ENCODE data around the gene SPSB4. TPM values are rescaled to one million over a fixed set of nuclear protein-coding genes. Genes with fewer than 3 reads are reported as not detected.

The SPSB4 gene
- total and polyA plus RNA-seq, 2 of the 13 experiments (the other 11 are each of a cell fraction or from before 2014, with no cell fraction given) = not detected

GRCh38 chr3:141102372-141102771, 51.2 kb downstream of the SPSB4 start:
- Histone ChIP-seq H3K4me3 (replicated peaks in 1 of 3; ENCODE audit: insufficient read depth in 1 of 3, low read depth in 2 of 3, low read length in 3 of 3) (no peak overlapping the region), H2AFZ (ENCODE audit: low read length) (no peak overlapping the region), H3K27me3 (ENCODE audit: control insufficient read depth in 1 of 2, insufficient read depth in 2 of 2, low read length in 2 of 2) (no peaks in the 10 kb centered on the region), H3K79me2 (ENCODE audit: insufficient read depth, low read length) (no peaks in the 10 kb centered on the region), H3K4me1 (ENCODE audit: insufficient read depth, low read length) (0 out of 2 replicates have a peak, but pooled peaks cover 8% of the 10 kb centered on the region), H3K36me3 (replicated peaks in 1 of 2; ENCODE audit: control insufficient read depth in 1 of 2, insufficient read depth in 2 of 2, low read length in 2 of 2) (no peaks in the 10 kb centered on the region), H4K20me1 (ENCODE audit: insufficient read depth, low read length) (no peaks in the 10 kb centered on the region), H3K9ac (ENCODE audit: insufficient read depth, low read depth, low read length) (no peak overlapping the region), H3K27ac (ENCODE audit: extremely low read length, insufficient read depth, low read length) (no peak overlapping the region), H3K4me2 (ENCODE audit: low read depth, low read length) (no peak overlapping the region), H3K9me3 (ENCODE audit: low read length) (no peaks in the 10 kb centered on the region)
- BruUV-seq (replicated peaks) = no TSS peak
- DNase-seq (ENCODE audit: low spot score) (no peak), ATAC-seq (no peak), FAIRE-seq (no peak)
- in situ Hi-C loops (cut with HindIII; ENCODE audit: extremely low pct_ligation_motif_present, low pct_unique_long_range_greater_than_20kb) (loop anchor here (10.0 kb wide), 2 partner anchors 98 to 208 kb away; no protein-coding TSS in a partner anchor), intact Hi-C loops (cut with micrococcal nuclease; ENCODE audit: unreplicated experiment) (no loop called here)
- WGBS (ENCODE audit: low lambda C conversion rate) = 58% methylated on average over 1 of the region's 1 CpG
- CTCF ChIA-PET (ENCODE audit: low intra/inter-chr PET ratio, low total read pairs) = no interaction called here
- POLR2A ChIA-PET = no interaction called here
- TF ChIP-seq SIX4 (CRISPR knock-in tag; IDR thresholded peaks at IDR 0.05) = no peak

- Histone ChIP-seq H3K27me3 (ENCODE audit: control insufficient read depth in 1 of 2, insufficient read depth in 2 of 2, low read length in 2 of 2) (no peaks in the 10 kb centered on the region), H3K9me3 (ENCODE audit: low read length) (no peaks in the 10 kb centered on the region), H4K20me1 (ENCODE audit: insufficient read depth, low read length) (no peaks in the 10 kb centered on the region), H2AFZ (ENCODE audit: low read length) (no peak overlapping the region), H3K9ac (ENCODE audit: insufficient read depth, low read depth, low read length) (no peak overlapping the region), H3K4me3 (replicated peaks in 1 of 3; ENCODE audit: insufficient read depth in 1 of 3, low read depth in 2 of 3, low read length in 3 of 3) (no peak overlapping the region), H3K4me2 (ENCODE audit: low read depth, low read length) (no peak overlapping the region), H3K27ac (ENCODE audit: extremely low read length, insufficient read depth, low read length) (no peak overlapping the region), H3K4me1 (ENCODE audit: insufficient read depth, low read length) (0 out of 2 replicates have a peak, but pooled peaks cover 8% of the 10 kb centered on the region), H3K36me3 (replicated peaks in 1 of 2; ENCODE audit: control insufficient read depth in 1 of 2, insufficient read depth in 2 of 2, low read length in 2 of 2) (no peaks in the 10 kb centered on the region), H3K79me2 (ENCODE audit: insufficient read depth, low read length) (no peaks in the 10 kb centered on the region)
- in situ Hi-C loops (cut with HindIII; ENCODE audit: extremely low pct_ligation_motif_present, low pct_unique_long_range_greater_than_20kb) (loop anchor here (10.0 kb wide), 2 partner anchors 98 to 208 kb away; no protein-coding TSS in a partner anchor), intact Hi-C loops (cut with micrococcal nuclease; ENCODE audit: unreplicated experiment) (no loop called here)
- FAIRE-seq (no peak), ATAC-seq (peak; percentile 59), DNase-seq (ENCODE audit: low spot score) (no peak)
- POLR2A ChIA-PET = no interaction called here
- no TSS peak for BruUV-seq (replicated peaks)
- CTCF ChIA-PET (ENCODE audit: low intra/inter-chr PET ratio, low total read pairs) = no interaction called here
- TF ChIP-seq KMT2A (CRISPR knock-in tag; IDR thresholded peaks at IDR 0.05) = no peak
- TF ChIP-seq ZBTB26 (CRISPR knock-in tag; IDR thresholded peaks at IDR 0.05; ENCODE audit: borderline replicate concordance) = no peak
- WGBS (ENCODE audit: low lambda C conversion rate) = 0% methylated on average over 1 of the region's 2 CpGs
Measured at GRCh38 chr3:141103067-141103466, 51.9 kb downstream of the SPSB4 start.
